H7 (cell line): ENCODE data around the gene TSPAN9. TPM values are rescaled to one million over a fixed set of nuclear protein-coding genes. Genes with fewer than 3 reads are reported as not detected.
A peak's percentile ranks its signal among the peaks of the same experiment; 100 is the strongest.

Source experiments
- DNase-seq: peaks from one replicate; pipeline ENCODE4 v3.0.0; 2012
- H3K27me3 ChIP-seq: 2 replicates; pipeline ENCODE4 v1.6.0; 2011; ENCODE audit warnings: mild to moderate bottlenecking, low read length; ENCODE audit not compliant: control insufficient read depth, insufficient read depth
- H3K36me3 ChIP-seq: replicated peaks from 2 replicates; pipeline ENCODE4 v1.5.1; 2011; ENCODE audit warnings: low read length; ENCODE audit not compliant: control insufficient read depth, insufficient read depth
- H3K4me3 ChIP-seq: 2 replicates; pipeline ENCODE4 v1.5.1; 2011; ENCODE audit warnings: low read depth, mild to moderate bottlenecking, control low read depth, low read length, moderate library complexity; ENCODE audit not compliant: insufficient read depth
- total RNA-seq: library from RNA; depleted of rRNA; stranded (reverse); fragments of >200 nt; shearing (Covaris generic); gene quantifications from 2 replicates; pipeline ENCODE4 v1.2.3, GENCODE V29; 2014; rRNA removed

Gene TSPAN9, protein sequence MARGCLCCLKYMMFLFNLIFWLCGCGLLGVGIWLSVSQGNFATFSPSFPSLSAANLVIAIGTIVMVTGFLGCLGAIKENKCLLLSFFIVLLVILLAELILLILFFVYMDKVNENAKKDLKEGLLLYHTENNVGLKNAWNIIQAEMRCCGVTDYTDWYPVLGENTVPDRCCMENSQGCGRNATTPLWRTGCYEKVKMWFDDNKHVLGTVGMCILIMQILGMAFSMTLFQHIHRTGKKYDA
- total RNA-seq: 20.5 and 22.4 TPM in 2 replicates

GRCh38 chr12:3076730-3077571 lies at the start of gene TSPAN9:
TSPAN9 (plus strand) TSS chr12:3077379; CDS start chr12:3201194, 123,815 bp downstream.
- DNase-seq: peak; percentile 98
- Histone ChIP-seq H3K36me3 (no peaks in the 10 kb centered on the region), H3K27me3 (peaks cover 2% of the 10 kb centered on the region; the same call in 1 of the 2 replicates), H3K4me3 (peak within 1 kb of the TSS; percentile 69)

GRCh38 chr12:3028108-3028507 lies 49.1 kb upstream of the TSPAN9 start:
- Histone ChIP-seq H3K27me3 (no peaks in the 10 kb centered on the region), H3K36me3 (peaks cover 17% of the 10 kb centered on the region), H3K4me3 (no peak overlapping the region)
- no peak for DNase-seq

GRCh38 chr12:3030821-3031429 lies 46.3 kb upstream of the TSPAN9 start:
- Histone ChIP-seq H3K36me3 (peaks cover 18% of the 10 kb centered on the region), H3K27me3 (no peaks in the 10 kb centered on the region), H3K4me3 (no peak overlapping the region)
- no peak for DNase-seq

GRCh38 chr12:3032161-3032560 lies 45.0 kb upstream of the TSPAN9 start:
- Histone ChIP-seq H3K27me3 (no peaks in the 10 kb centered on the region), H3K4me3 (no peak overlapping the region), H3K36me3 (peaks cover 23% of the 10 kb centered on the region)
- no peak for DNase-seq

GRCh38 chr12:3032770-3033538 lies 44.2 kb upstream of the TSPAN9 start:
- Histone ChIP-seq H3K27me3 (no peaks in the 10 kb centered on the region), H3K4me3 (no peak overlapping the region), H3K36me3 (peaks cover 27% of the 10 kb centered on the region)
- DNase-seq: peak; percentile 57

GRCh38 chr12:3033539-3033867 lies 43.7 kb upstream of the TSPAN9 start:
- no peak for DNase-seq
- Histone ChIP-seq H3K27me3 (no peaks in the 10 kb centered on the region), H3K4me3 (no peak overlapping the region), H3K36me3 (peaks cover 28% of the 10 kb centered on the region)

DNA sequence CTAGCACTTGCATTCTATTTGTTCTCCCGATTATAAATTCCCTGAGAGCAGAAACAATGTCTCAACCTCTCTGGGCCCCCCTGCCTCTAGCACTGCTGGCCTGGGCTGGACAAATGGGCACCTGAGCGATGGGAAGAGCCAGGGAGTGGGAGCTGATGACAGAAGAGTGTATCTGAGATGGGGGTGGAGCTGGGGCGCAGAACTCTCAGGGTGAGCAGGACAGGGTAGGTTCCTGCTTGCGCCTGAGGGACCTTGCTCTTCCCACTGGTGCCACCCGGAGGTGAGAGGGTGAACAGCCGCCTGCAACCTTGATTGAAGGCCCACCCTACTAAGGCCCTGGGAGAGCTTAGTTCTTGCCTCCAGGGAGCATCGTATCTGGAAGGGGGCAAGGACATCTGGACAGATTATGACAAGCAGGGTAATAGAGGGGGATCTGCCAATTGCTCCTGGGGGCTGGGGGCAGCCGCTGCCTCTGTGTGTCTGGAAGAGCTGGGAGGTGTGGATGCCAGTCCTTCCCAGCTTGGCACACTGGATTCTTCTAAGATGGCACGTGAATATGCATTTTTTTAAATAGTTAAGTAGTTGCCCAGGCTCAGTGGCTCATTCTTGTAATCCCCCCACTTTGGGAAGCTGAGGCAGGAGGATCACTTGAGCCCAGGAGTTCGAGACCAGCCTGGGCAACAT lies 43.0 kb upstream of the TSPAN9 start:
- DNase-seq: peak; percentile 94
- Histone ChIP-seq H3K27me3 (no peaks in the 10 kb centered on the region), H3K36me3 (peaks cover 32% of the 10 kb centered on the region), H3K4me3 (no peak overlapping the region)

- H3K4me3 ChIP-seq: no peak overlapping the region
- H3K27me3 ChIP-seq: no peaks in the 10 kb centered on the region
- DNase-seq: no peak
- peaks cover 38% of the 10 kb centered on the region for H3K36me3 ChIP-seq
Observed at GRCh38 chr12:3035171-3035570, 42.0 kb upstream of the TSPAN9 start.

DNA sequence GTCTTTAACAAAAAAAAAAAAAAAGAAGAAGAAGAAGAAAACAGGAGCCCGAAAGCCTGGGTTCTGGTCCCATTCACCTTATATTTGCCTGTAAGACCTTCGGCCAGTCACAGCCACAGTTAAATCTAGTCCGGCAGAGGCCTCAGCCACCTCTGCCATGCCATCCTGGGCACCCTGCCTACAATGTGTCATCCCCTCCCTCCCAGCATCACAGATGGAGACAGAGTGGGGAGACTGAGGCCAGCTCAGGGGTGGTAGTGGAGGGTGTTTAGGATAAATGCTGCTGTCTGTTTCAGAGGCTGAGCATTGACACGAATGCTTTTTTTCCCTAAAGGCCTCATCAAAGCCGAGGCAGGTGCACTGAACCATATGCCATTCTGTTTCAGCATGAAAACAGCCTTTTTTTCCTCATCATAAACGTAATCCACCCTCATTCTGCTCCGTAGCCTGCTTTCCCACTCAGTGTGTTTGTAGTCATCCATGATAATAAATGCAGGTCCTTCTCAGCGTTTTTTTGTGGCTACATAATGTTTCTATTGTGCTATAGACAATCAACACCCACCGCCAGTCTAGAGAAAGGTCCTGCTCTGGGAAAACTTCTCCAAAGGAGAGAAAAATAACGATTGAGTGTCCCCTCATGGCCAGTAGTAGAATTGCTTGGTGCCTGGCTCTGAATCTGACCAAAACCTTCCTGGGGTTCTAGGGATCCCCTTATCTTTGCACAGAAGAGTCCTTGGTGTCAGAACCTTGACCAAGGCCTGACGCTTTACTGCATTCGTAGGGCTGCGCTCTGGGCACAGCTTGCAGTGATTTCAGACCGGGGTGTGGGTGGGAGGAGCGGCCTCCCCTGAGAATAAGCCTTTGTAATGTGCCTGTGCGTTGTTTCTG lies 41.1 kb upstream of the TSPAN9 start:
- Histone ChIP-seq H3K4me3 (no peak overlapping the region), H3K36me3 (peaks cover 36% of the 10 kb centered on the region), H3K27me3 (no peaks in the 10 kb centered on the region)
- peak; percentile 67 for DNase-seq

GRCh38 chr12:3036901-3037600 lies 40.1 kb upstream of the TSPAN9 start:
- Histone ChIP-seq H3K27me3 (no peaks in the 10 kb centered on the region), H3K36me3 (peaks cover 35% of the 10 kb centered on the region), H3K4me3 (no peak overlapping the region)
- DNase-seq: peak; percentile 20

- H3K4me3 ChIP-seq: no peak overlapping the region
- H3K27me3 ChIP-seq: no peaks in the 10 kb centered on the region
- DNase-seq: peak; percentile 11
- peaks cover 38% of the 10 kb centered on the region for H3K36me3 ChIP-seq
Observed at GRCh38 chr12:3038166-3038565, 39.0 kb upstream of the TSPAN9 start.

DNA sequence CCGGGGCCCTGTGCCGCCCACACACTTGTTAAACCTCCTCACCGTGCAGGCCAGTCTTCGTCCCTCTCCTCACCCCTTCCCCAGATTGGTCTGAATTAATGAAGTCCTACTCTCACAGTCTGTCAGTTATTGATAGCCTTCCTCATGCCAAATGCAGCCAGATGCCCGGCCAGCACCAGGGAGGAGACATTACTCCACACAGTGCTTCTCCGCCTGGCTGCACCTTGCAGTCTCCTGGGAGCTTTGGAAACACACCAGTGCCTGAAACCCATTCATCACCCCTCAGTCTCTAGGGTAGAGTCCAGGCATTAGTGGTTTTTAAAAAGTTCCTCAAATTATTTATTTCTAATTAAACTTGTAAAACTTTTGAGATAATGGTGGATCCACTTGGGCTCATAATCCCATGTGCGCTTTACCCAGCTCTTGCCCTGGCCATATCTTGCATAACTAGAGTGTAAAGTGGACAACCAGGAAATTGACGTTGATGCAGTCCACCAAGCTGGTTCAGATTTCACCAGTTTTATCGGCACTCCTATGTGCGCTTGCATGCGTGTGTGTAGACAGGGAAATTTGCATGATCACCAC lies 38.2 kb upstream of the TSPAN9 start:
- no peak overlapping the region for H3K4me3 ChIP-seq
- peak; percentile 10 for DNase-seq
- H3K36me3 ChIP-seq: peaks cover 38% of the 10 kb centered on the region
- H3K27me3 ChIP-seq: no peaks in the 10 kb centered on the region
